HS-27A (cell line): Measurements from ENCODE around the gene TGM2.
"Not testable (repeated sequence)": the region's sequence is repeated elsewhere in the genome, so short reads cannot be mapped to it uniquely, and the experiment has no call there.

Source experiments
- DNase-seq: peaks from one replicate; pipeline ENCODE4 v3.0.0-alpha.2; 2012; ENCODE audit warnings: low read depth, missing footprints

TGM2 gene

GRCh38 chr20:38115205-38115604 is 49.9 kb downstream of the TGM2 start:
- no peak for DNase-seq

- DNase-seq: no peak
Observed at GRCh38 chr20:38114353-38114791, 50.7 kb downstream of the TGM2 start.

- DNase-seq: no peak
Observed at GRCh38 chr20:38113401-38114325, 51.4 kb downstream of the TGM2 start.

- DNase-seq: no peak
Observed at GRCh38 chr20:38112930-38113294, 52.2 kb downstream of the TGM2 start.

- no peak for DNase-seq
Observed at GRCh38 chr20:38112261-38112929, 52.7 kb downstream of the TGM2 start.

GRCh38 chr20:38111366-38112232 is 53.5 kb downstream of the TGM2 start:
- DNase-seq: no peak

- no peak for DNase-seq
Observed at GRCh38 chr20:38110525-38111178, 54.4 kb downstream of the TGM2 start.

DNA sequence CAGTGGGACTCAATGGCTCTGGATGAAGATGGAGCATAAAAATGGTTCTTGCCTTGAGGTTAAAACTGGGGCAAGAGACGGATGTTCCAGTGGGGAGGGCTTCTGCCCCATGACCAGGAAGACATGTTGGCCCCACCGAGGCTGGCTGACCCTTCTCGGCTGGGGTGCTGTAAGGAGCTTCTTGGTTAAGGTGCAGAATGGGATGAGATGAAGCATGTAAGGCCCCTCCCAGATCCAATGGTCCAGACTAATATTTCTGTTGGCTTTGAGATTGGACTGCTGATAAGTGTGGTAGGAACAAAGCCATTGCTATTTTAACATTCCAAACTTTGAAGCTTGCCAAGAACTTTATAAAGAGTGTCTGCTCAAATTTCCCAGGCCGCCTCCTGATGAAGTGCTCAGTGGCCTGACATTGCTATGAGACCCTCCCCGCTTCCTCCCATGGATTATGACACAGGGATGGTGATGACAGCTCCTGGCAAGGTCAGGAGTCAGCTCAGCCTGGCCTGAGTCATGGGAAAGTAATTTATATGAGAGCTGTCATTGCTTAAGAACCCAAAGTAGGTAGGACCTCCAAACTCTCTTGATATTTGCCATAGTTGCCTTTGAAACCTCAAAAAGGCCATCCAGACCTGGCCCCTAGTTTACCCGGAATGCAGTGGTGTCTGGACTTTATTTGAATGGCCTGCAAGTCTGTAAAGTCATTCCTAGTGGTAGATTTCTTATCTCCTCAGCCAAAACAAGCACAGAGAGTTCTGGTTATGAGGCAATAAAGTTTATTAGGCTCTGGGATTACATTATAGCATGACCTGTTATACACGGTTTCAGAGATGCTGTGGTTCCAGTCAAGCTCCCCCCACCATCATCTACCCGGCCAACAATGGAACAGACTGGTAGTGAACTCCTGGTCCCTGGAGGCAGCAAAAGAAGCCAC is 55.2 kb downstream of the TGM2 start:
- DNase-seq: peak; percentile 100

- DNase-seq: no peak
Observed at GRCh38 chr20:38108986-38109541, 56.0 kb downstream of the TGM2 start.

GRCh38 chr20:38108438-38108985 is 56.6 kb downstream of the TGM2 start:
- no peak for DNase-seq

- not testable (repeated sequence) for DNase-seq
Observed at GRCh38 chr20:38107916-38108315, 57.2 kb downstream of the TGM2 start.

DNA sequence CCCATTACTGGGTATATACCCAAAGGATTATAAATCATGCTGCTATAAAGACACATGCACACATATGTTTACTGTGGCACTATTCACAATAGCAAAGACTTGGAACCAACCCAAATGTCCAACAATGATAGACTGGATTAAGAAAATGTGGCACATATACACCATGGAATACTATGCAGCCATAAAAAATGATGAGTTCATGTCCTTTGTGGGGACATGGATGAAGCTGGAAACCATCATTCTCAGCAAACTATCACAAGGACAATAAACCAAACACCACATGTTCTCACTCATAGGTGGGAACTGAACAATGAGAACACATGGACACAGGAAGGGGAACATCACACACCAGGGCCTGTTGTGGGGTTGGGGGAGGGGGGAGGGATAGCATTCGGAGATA is 57.7 kb downstream of the TGM2 start:
- DNase-seq: not testable (repeated sequence)

DNA sequence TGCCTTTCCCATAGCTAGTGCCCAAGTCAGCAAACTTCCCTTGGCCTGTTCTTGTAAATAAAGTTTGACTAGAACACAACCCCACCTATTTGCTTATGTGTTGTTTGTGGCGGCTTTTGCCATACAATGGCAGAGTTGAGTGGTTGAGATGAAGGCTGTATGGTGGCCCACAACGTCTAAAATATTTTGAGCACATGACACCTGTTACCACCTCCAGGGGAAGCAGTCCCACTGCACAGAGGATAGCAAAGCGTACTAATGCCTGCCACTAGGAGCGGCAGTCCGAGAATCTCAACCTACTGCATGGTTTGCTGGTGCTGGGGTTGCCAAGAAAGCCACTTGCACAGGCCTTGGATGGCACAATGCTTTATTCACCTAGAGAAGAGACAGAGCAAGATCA is 58.6 kb downstream of the TGM2 start:
- DNase-seq: no peak

GRCh38 chr20:38104285-38104684 is 60.8 kb downstream of the TGM2 start:
- DNase-seq: no peak

DNA sequence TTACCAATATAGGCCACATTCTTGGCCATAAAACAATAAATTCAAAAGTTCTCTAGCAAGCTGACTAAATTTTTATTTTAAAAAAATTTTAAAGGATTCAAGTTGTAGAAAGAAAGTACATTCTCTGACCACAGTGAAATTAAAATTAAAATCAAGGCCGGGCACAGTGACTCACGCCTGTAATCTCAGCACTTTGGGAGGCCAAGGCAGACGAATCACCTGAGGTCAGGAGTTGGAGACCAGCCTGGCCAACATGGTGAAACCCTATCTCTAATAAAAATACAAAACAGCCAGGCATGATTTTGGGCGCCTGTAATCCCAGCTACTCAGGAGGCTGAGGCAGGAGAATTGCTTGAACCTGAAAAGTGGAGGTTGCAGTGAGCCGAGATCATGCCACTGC is 62.9 kb downstream of the TGM2 start:
- DNase-seq: not testable (repeated sequence)

GRCh38 chr20:38098952-38099351 is 66.1 kb downstream of the TGM2 start:
- DNase-seq: no peak

GRCh38 chr20:38095017-38095686 is 69.9 kb downstream of the TGM2 start:
- no peak for DNase-seq

DNA sequence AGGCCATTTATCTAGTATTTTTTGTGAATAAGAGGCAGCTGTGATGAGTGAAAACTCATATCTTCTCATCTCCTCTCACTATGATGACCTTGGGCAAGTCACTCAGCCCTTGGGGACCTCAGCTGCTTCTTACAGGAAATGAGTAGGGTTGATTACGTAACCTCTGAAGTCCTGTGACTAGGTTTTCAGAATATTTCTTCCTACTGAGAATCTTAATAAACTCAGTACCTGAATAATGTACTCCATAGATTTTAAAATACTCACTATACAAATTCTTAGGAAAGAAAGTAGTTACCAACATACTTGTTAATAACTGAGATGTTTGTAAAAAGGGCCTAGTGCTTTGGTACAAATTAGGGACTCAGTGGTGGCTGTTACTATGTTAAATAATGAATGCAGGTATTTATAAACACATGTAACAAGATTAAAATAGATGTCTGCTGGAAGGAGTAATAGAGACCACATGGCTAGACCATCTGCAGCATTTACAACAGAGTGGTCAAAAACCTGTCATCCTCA is 70.6 kb downstream of the TGM2 start:
- no peak for DNase-seq

DNA sequence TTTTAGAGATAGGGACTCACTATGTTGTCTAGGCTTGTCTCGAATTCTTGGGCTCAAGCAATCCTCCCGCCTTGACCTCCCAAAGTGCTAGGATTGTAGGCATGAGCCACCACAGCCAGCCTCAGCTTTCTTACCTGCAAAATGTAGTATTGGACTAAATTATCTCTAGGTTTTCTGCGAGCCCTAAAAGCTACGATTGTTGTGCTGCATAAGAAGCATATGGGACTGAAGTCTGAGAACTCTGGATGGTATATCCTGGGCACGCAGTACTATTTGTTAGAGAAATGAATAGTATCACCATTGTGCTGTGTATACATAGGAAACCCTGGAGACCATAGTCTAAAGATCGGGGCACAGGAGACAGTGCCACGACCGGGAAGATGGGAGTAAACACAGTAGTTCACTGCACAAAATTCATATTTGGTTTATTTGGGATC is 71.4 kb downstream of the TGM2 start:
- no peak for DNase-seq
